Measurements from ENCODE around the gene FRMPD1. TPM values are rescaled to one million over a fixed set of nuclear protein-coding genes. Genes with fewer than 3 reads are reported as not detected.
"Not testable (repeated sequence)": the region's sequence is repeated elsewhere in the genome, so short reads cannot be mapped to it uniquely, and the experiment has no call there.

Gene FRMPD1
- total and polyA plus RNA-seq, 2 experiments from 2014 or later = not detected

DNA sequence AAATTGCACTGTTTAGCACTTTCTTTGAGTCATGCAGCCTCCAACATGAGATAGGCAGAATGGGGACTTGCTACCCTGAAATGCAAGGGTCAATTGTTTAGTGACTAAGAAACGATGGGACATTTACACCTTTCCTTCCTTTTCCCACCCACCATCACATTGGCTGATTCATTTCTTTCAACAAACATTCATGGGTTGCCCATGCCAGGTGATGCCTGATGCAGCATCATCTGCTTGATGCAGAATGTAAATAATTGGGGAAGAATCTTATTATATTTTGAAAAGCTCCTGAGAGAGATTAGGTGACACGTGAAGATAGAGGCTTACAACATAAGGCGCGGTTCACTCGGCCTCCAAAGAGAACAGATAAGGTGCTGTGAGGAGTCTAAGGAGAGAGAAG, 98.4 kb downstream of the FRMPD1 start:
- Histone ChIP-seq H3K4me1 (ENCODE audit: insufficient read depth) (no peaks in the 10 kb centered on the region), H3K4me2 (ENCODE audit: unreplicated experiment) (no peak overlapping the region), H3K79me2 (ENCODE audit: insufficient read depth) (peaks cover 3% of the 10 kb centered on the region), H3K4me3 (no peak overlapping the region), H3K9me3 (ENCODE audit: low read depth) (no peaks in the 10 kb centered on the region), H3K9ac (no peak overlapping the region), H3K27me3 (replicated peaks; ENCODE audit: insufficient read depth) (no peaks in the 10 kb centered on the region; the same call in 1 of the 2 replicates), H2AFZ (no peak overlapping the region), H3K36me3 (ENCODE audit: low read depth) (no peaks in the 10 kb centered on the region), H3K27ac (no peak overlapping the region), H3F3A (ENCODE audit: insufficient read depth) (0 out of 2 replicates have a peak, but pooled peaks cover 9% of the 10 kb centered on the region), H4K20me1 (ENCODE audit: insufficient read depth) (no peaks in the 10 kb centered on the region), H3K9me2 (ENCODE audit: insufficient read depth) (no peaks in the 10 kb centered on the region)
- in situ Hi-C loops (cut with MboI) = no loop called here
- 50 to 53% methylated on average over 5 of the region's 5 CpGs for WGBS, 2 experiments (ENCODE audit: low coverage in 1 of 2, low lambda C conversion rate in 2 of 2, missing lambda C conversion rate in 2 of 2)
- no peak for DNase-seq
- TF ChIP-seq EZH2phosphoT487 (IDR thresholded peaks at IDR 0.05; ENCODE audit: insufficient read depth, low read depth) (no peak), EZH2 (IDR thresholded peaks at IDR 0.05; ENCODE audit: insufficient read depth, poor library complexity, severe bottlenecking) (no peak)

DNA sequence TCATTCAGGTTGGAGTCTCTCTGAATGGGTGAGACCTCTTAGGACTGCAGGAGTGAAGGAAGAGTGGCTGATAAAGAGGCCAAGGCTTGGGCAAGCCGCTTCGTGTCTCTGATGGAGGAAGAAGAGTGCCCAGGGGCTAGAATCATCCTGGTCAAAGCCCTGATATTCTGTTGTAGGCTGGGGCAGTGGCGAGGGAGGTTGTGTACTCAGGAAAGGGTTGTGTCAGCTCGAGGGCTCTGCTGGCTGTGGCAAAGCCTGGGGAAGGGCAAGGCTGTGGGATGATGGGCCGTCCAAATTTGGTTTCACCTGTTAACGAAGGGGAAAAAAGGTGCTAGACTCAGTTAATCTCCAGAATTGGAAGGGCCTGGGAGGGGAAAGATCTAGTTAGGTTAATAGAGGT, 100.4 kb downstream of the FRMPD1 start:
- Histone ChIP-seq H3K79me2 (ENCODE audit: insufficient read depth) (peaks cover 23% of the 10 kb centered on the region), H3K4me3 (no peak overlapping the region), H3K36me3 (ENCODE audit: low read depth) (no peaks in the 10 kb centered on the region), H3F3A (ENCODE audit: insufficient read depth) (0 out of 2 replicates have a peak, but pooled peaks cover 9% of the 10 kb centered on the region), H3K27me3 (replicated peaks; ENCODE audit: insufficient read depth) (no peaks in the 10 kb centered on the region), H2AFZ (no peak overlapping the region), H3K9me2 (ENCODE audit: insufficient read depth) (no peaks in the 10 kb centered on the region), H3K9me3 (ENCODE audit: low read depth) (no peaks in the 10 kb centered on the region), H3K9ac (no peak overlapping the region), H4K20me1 (ENCODE audit: insufficient read depth) (no peaks in the 10 kb centered on the region), H3K4me2 (ENCODE audit: unreplicated experiment) (no peak overlapping the region), H3K4me1 (ENCODE audit: insufficient read depth) (no peaks in the 10 kb centered on the region), H3K27ac (no peak overlapping the region)
- TF ChIP-seq EZH2phosphoT487 (IDR thresholded peaks at IDR 0.05; ENCODE audit: insufficient read depth, low read depth) (no peak), EZH2 (IDR thresholded peaks at IDR 0.05; ENCODE audit: insufficient read depth, poor library complexity, severe bottlenecking) (no peak)
- WGBS, 2 experiments (ENCODE audit: low coverage in 1 of 2, low lambda C conversion rate in 2 of 2, missing lambda C conversion rate in 2 of 2) = 54 to 55% methylated on average over 6 of the region's 6 CpGs
- in situ Hi-C loops (cut with MboI) = no loop called here
- no peak for DNase-seq

DNA sequence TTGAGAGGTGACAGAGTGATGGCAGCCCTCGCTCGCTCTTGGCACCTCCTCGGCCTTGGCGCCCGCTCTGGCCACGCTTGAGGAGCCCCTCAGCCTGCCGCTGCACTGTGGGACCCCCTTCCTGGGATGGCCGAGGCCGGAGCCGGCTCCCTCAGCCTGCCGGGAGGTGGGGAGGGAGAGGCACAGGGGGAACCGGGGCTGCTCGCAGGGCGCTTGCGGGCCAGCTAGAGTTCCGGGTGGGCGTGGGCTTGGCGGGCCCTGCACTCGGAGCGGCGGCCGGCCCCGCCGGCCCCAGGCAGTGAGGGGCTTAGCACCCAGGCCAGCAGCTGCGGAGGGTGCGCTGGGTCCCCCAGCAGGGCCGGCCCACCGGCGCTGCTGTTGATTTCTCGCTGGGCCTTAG, 101.0 kb downstream of the FRMPD1 start:
- H2AFZ ChIP-seq; in situ Hi-C loops (cut with MboI); H3K9me2 ChIP-seq (ENCODE audit: insufficient read depth); H3K9ac ChIP-seq; DNase-seq; H3K4me1 ChIP-seq (ENCODE audit: insufficient read depth); H3K4me2 ChIP-seq (ENCODE audit: unreplicated experiment); H3K36me3 ChIP-seq (ENCODE audit: low read depth); H3K4me3 ChIP-seq; H3K27me3 ChIP-seq (replicated peaks; ENCODE audit: insufficient read depth); H3F3A ChIP-seq (ENCODE audit: insufficient read depth); H4K20me1 ChIP-seq (ENCODE audit: insufficient read depth); H3K27ac ChIP-seq; H3K9me3 ChIP-seq (ENCODE audit: low read depth): not testable (repeated sequence)
- WGBS, 2 experiments (ENCODE audit: low coverage in 1 of 2, low lambda C conversion rate in 2 of 2, missing lambda C conversion rate in 2 of 2) = 82 to 87% methylated on average over 14 to 15 of the region's 30 CpGs
- peaks cover 25% of the 10 kb centered on the region for H3K79me2 ChIP-seq (ENCODE audit: insufficient read depth)

DNA sequence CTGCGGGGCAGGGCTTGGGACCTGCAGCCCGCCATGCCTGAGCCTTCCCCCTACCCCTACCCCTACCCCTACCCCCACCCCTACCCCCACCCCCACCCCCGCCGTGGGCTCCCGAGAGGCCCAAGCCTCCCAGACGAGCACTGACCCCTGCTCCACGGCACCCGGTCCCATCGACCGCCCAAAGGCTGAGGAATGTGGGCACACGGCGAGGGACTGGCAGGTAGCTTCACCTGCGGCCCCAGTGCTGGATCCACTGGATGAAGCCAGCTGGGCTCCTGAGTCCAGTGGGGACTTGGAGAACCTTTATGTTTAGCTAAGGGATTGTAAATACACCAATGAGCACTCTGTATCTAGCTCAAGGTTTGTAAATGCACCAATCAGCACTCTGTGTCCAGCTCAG, 101.4 kb downstream of the FRMPD1 start:
- H3K9me3 ChIP-seq (ENCODE audit: low read depth); H3K27me3 ChIP-seq (replicated peaks; ENCODE audit: insufficient read depth); H3K9ac ChIP-seq; H2AFZ ChIP-seq; H3K9me2 ChIP-seq (ENCODE audit: insufficient read depth); H3K4me2 ChIP-seq (ENCODE audit: unreplicated experiment); H4K20me1 ChIP-seq (ENCODE audit: insufficient read depth); in situ Hi-C loops (cut with MboI); H3K36me3 ChIP-seq (ENCODE audit: low read depth); DNase-seq; H3F3A ChIP-seq (ENCODE audit: insufficient read depth); H3K4me3 ChIP-seq; H3K4me1 ChIP-seq (ENCODE audit: insufficient read depth); H3K27ac ChIP-seq: not testable (repeated sequence)
- 86 to 88% methylated on average over 7 to 13 of the region's 13 CpGs for WGBS, 2 experiments (ENCODE audit: low coverage in 1 of 2, low lambda C conversion rate in 2 of 2, missing lambda C conversion rate in 2 of 2)
- H3K79me2 ChIP-seq (ENCODE audit: insufficient read depth) = peaks cover 25% of the 10 kb centered on the region
